ENCODE data around the gene MARK2. TPM values are rescaled to one million over a fixed set of nuclear protein-coding genes. Genes with fewer than 3 reads are reported as not detected.

Gene MARK2
- 10 to 100 TPM; 57.4 to 67.2 (median 64.0) TPM for total RNA-seq
- 33.2 TPM for total RNA-seq (2013)
- 26.9 to 88.2 (median 60.0) reads per million in 29 experiments for total RNA-seq

- ChIA-PET CTCF (interaction anchor here (0.6 to 3.5 kb wide), 18 partner anchors 17 to 1239 kb away, joined by 3 to 31 read pairs (median 4); no protein-coding TSS in a partner anchor), POLR2A (interaction anchor here in 1 of 2 donors (0.6 kb wide), 2 partner anchors 41 to 940 kb away, joined by 3 to 7 read pairs; no protein-coding TSS in a partner anchor)
- Mint-ChIP-seq H3K27me3 (no peaks in the 10 kb centered on the region), H3K4me1 (peaks cover 52 to 59% (median 58%) of the 10 kb centered on the region in 3 donors), H3K27ac (peak within 1 kb of the TSS; percentile 91 to 92), H3K36me3 (peaks cover 8% of the 10 kb centered on the region), H3K9me3 (no peaks in the 10 kb centered on the region), H3K4me3 (peak within 1 kb of the TSS; percentile 87 to 94 (median 87))
- DNase-seq (peak; percentile 97 to 100 (median 100)), ATAC-seq (replicated peaks in 1 of 4) (peak; percentile 85 to 89 (median 86))
- peak within 1 kb of the TSS; percentile 92 to 95 for H3K4me3 ChIP-seq (ENCODE audit: control insufficient read depth in 1 of 2, extremely low read depth in 1 of 2, low read length in 1 of 2)
- no peaks in the 10 kb centered on the region for H3K9me3 ChIP-seq
- peak within 1 kb of the TSS; percentile 61 for H3K27ac ChIP-seq (ENCODE audit: low read length)
- H3K27me3 ChIP-seq (replicated peaks in 1 of 2; ENCODE audit: control insufficient read depth in 2 of 2, extremely low read depth in 1 of 2, insufficient read depth in 2 of 2, low read length in 1 of 2), result no peaks in the 10 kb centered on the region
- peaks cover 5 to 23% of the 10 kb centered on the region in 2 donors for H3K36me3 ChIP-seq (ENCODE audit: control insufficient read depth in 2 of 2, extremely low read depth in 1 of 2, insufficient read depth in 1 of 2, low read length in 1 of 2)
- WGBS (ENCODE audit: insufficient coverage), result under 1% methylated on average over 96 of the region's 100 CpGs
- peaks cover 29 to 53% of the 10 kb centered on the region in 2 experiments for H3K4me1 ChIP-seq (ENCODE audit: control insufficient read depth in 1 of 2, extremely low read depth in 1 of 2, insufficient read depth in 2 of 2, low read length in 2 of 2)
Observed at GRCh38 chr11:63838678-63839507, at the start of gene MARK2. TSS of gene MARK2 (plus strand) at chr11:63839110. CDS start at chr11:63839507, 397 bp downstream.

GRCh38 chr11:63791495-63792167 is 47.3 kb upstream of the MARK2 start:
- peaks cover 0 to 4% (median 2%) of the 10 kb centered on the region in 3 donors for H3K4me1 Mint-ChIP-seq
- peaks cover 5 to 9% (median 8%) of the 10 kb centered on the region in 3 donors for H3K9me3 Mint-ChIP-seq
- H3K27me3 Mint-ChIP-seq, result peaks cover 6% of the 10 kb centered on the region in 2 donors
- CTCF ChIA-PET, result no interaction called here
- POLR2A ChIA-PET, result no interaction called here
- no peak overlapping the region for H3K27ac Mint-ChIP-seq
- Histone ChIP-seq H3K27ac (ENCODE audit: low read length) (no peak overlapping the region), H3K36me3 (ENCODE audit: control insufficient read depth in 2 of 2, extremely low read depth in 1 of 2, insufficient read depth in 1 of 2, low read length in 1 of 2) (no peaks in the 10 kb centered on the region), H3K27me3 (replicated peaks in 1 of 2; ENCODE audit: control insufficient read depth in 2 of 2, extremely low read depth in 1 of 2, insufficient read depth in 2 of 2, low read length in 1 of 2) (peaks cover 0 to 4% of the 10 kb centered on the region in 2 experiments), H3K4me1 (ENCODE audit: control insufficient read depth in 1 of 2, extremely low read depth in 1 of 2, insufficient read depth in 2 of 2, low read length in 2 of 2) (peaks cover 0 to 4% of the 10 kb centered on the region in 2 experiments), H3K4me3 (ENCODE audit: control insufficient read depth in 1 of 2, extremely low read depth in 1 of 2, low read length in 1 of 2) (no peak overlapping the region), H3K9me3 (no peaks in the 10 kb centered on the region)
- H3K4me3 Mint-ChIP-seq, result no peak overlapping the region
- WGBS (ENCODE audit: insufficient coverage), result 88% methylated on average over 2 of the region's 6 CpGs
- no peak for DNase-seq
- H3K36me3 Mint-ChIP-seq, result peaks cover 3% of the 10 kb centered on the region
- ATAC-seq (replicated peaks in 1 of 4), result no peak

GRCh38 chr11:63793161-63793560 is 45.7 kb upstream of the MARK2 start:
- Mint-ChIP-seq H3K4me1 (peaks cover 0 to 4% (median 2%) of the 10 kb centered on the region in 3 donors), H3K27me3 (peaks cover 6 to 10% of the 10 kb centered on the region in 2 donors), H3K27ac (no peak overlapping the region), H3K4me3 (no peak overlapping the region), H3K9me3 (peaks cover 5 to 9% (median 8%) of the 10 kb centered on the region in 3 donors), H3K36me3 (peaks cover 3% of the 10 kb centered on the region)
- Histone ChIP-seq H3K27ac (ENCODE audit: low read length) (no peak overlapping the region), H3K27me3 (replicated peaks in 1 of 2; ENCODE audit: control insufficient read depth in 2 of 2, extremely low read depth in 1 of 2, insufficient read depth in 2 of 2, low read length in 1 of 2) (peaks cover 0 to 10% of the 10 kb centered on the region in 2 experiments), H3K36me3 (ENCODE audit: control insufficient read depth in 2 of 2, extremely low read depth in 1 of 2, insufficient read depth in 1 of 2, low read length in 1 of 2) (no peaks in the 10 kb centered on the region), H3K4me1 (ENCODE audit: control insufficient read depth in 1 of 2, extremely low read depth in 1 of 2, insufficient read depth in 2 of 2, low read length in 2 of 2) (peaks cover 0 to 4% of the 10 kb centered on the region in 2 experiments), H3K9me3 (no peaks in the 10 kb centered on the region), H3K4me3 (ENCODE audit: control insufficient read depth in 1 of 2, extremely low read depth in 1 of 2, low read length in 1 of 2) (no peak overlapping the region)
- POLR2A ChIA-PET, result no interaction called here
- DNase-seq (no peak), ATAC-seq (replicated peaks in 1 of 4) (no peak)
- CTCF ChIA-PET, result no interaction called here

- Mint-ChIP-seq H3K9me3 (peaks cover 5 to 9% (median 8%) of the 10 kb centered on the region in 3 donors), H3K27ac (no peak overlapping the region), H3K36me3 (peaks cover 3% of the 10 kb centered on the region), H3K4me1 (peaks cover 0 to 3% (median 2%) of the 10 kb centered on the region in 3 donors), H3K4me3 (no peak overlapping the region), H3K27me3 (peaks cover 6 to 10% of the 10 kb centered on the region in 2 donors)
- peaks cover 0 to 4% of the 10 kb centered on the region in 2 experiments for H3K4me1 ChIP-seq (ENCODE audit: control insufficient read depth in 1 of 2, extremely low read depth in 1 of 2, insufficient read depth in 2 of 2, low read length in 2 of 2)
- CTCF ChIA-PET, result no interaction called here
- peaks cover 0 to 19% of the 10 kb centered on the region in 2 experiments for H3K27me3 ChIP-seq (replicated peaks in 1 of 2; ENCODE audit: control insufficient read depth in 2 of 2, extremely low read depth in 1 of 2, insufficient read depth in 2 of 2, low read length in 1 of 2)
- DNase-seq (no peak), ATAC-seq (replicated peaks in 1 of 4) (no peak)
- 60% methylated on average over 6 of the region's 11 CpGs for WGBS (ENCODE audit: insufficient coverage)
- POLR2A ChIA-PET, result no interaction called here
- H3K9me3 ChIP-seq, result no peaks in the 10 kb centered on the region
- H3K4me3 ChIP-seq (ENCODE audit: control insufficient read depth in 1 of 2, extremely low read depth in 1 of 2, low read length in 1 of 2), result no peak overlapping the region
- no peaks in the 10 kb centered on the region for H3K36me3 ChIP-seq (ENCODE audit: control insufficient read depth in 2 of 2, extremely low read depth in 1 of 2, insufficient read depth in 1 of 2, low read length in 1 of 2)
- H3K27ac ChIP-seq (ENCODE audit: low read length), result no peak overlapping the region
Observed at GRCh38 chr11:63795066-63795465, 43.8 kb upstream of the MARK2 start.

- Histone ChIP-seq H3K4me3 (ENCODE audit: control insufficient read depth in 1 of 2, extremely low read depth in 1 of 2, low read length in 1 of 2) (no peak overlapping the region), H3K9me3 (no peaks in the 10 kb centered on the region), H3K4me1 (ENCODE audit: control insufficient read depth in 1 of 2, extremely low read depth in 1 of 2, insufficient read depth in 2 of 2, low read length in 2 of 2) (no peaks in the 10 kb centered on the region), H3K27me3 (replicated peaks in 1 of 2; ENCODE audit: control insufficient read depth in 2 of 2, extremely low read depth in 1 of 2, insufficient read depth in 2 of 2, low read length in 1 of 2) (peaks cover 0 to 19% of the 10 kb centered on the region in 2 experiments), H3K36me3 (ENCODE audit: control insufficient read depth in 2 of 2, extremely low read depth in 1 of 2, insufficient read depth in 1 of 2, low read length in 1 of 2) (no peaks in the 10 kb centered on the region), H3K27ac (ENCODE audit: low read length) (no peak overlapping the region)
- Mint-ChIP-seq H3K27me3 (peaks cover 6 to 8% of the 10 kb centered on the region in 2 donors), H3K4me1 (no peaks in the 10 kb centered on the region), H3K9me3 (no peaks in the 10 kb centered on the region), H3K36me3 (no peaks in the 10 kb centered on the region), H3K4me3 (no peak overlapping the region), H3K27ac (no peak overlapping the region)
- ChIA-PET POLR2A (no interaction called here), CTCF (no interaction called here)
- 100% methylated on average over 1 of the region's 5 CpGs for WGBS (ENCODE audit: insufficient coverage)
- no peak for ATAC-seq (replicated peaks in 1 of 4)
- no peak for DNase-seq
Observed at GRCh38 chr11:63800921-63801320, 38.0 kb upstream of the MARK2 start.

- H3K27ac ChIP-seq (ENCODE audit: low read length), result no peak overlapping the region
- no peaks in the 10 kb centered on the region for H3K9me3 ChIP-seq
- ChIA-PET POLR2A (no interaction called here), CTCF (no interaction called here)
- no peak overlapping the region for H3K27ac Mint-ChIP-seq
- no peak for DNase-seq
- H3K4me1 ChIP-seq (ENCODE audit: control insufficient read depth in 1 of 2, extremely low read depth in 1 of 2, insufficient read depth in 2 of 2, low read length in 2 of 2), result no peaks in the 10 kb centered on the region
- no peaks in the 10 kb centered on the region for H3K9me3 Mint-ChIP-seq
- H3K4me3 ChIP-seq (ENCODE audit: control insufficient read depth in 1 of 2, extremely low read depth in 1 of 2, low read length in 1 of 2), result no peak overlapping the region
- 65% methylated on average over 6 of the region's 10 CpGs for WGBS (ENCODE audit: insufficient coverage)
- H3K4me3 Mint-ChIP-seq, result no peak overlapping the region
- H3K36me3 Mint-ChIP-seq, result no peaks in the 10 kb centered on the region
- peaks cover 0 to 1% of the 10 kb centered on the region in 2 donors for H3K27me3 Mint-ChIP-seq
- no peak for ATAC-seq (replicated peaks in 1 of 4)
- H3K4me1 Mint-ChIP-seq, result no peaks in the 10 kb centered on the region
- H3K27me3 ChIP-seq (replicated peaks in 1 of 2; ENCODE audit: control insufficient read depth in 2 of 2, extremely low read depth in 1 of 2, insufficient read depth in 2 of 2, low read length in 1 of 2), result peaks cover 0 to 15% of the 10 kb centered on the region in 2 experiments
- H3K36me3 ChIP-seq (ENCODE audit: control insufficient read depth in 2 of 2, extremely low read depth in 1 of 2, insufficient read depth in 1 of 2, low read length in 1 of 2), result no peaks in the 10 kb centered on the region
Observed at GRCh38 chr11:63802637-63803414, 36.1 kb upstream of the MARK2 start.
